ENCODE results near the gene ZC3H8.

ZC3H8 gene

GRCh38 chr2:112290648-112291047 lies 35.8 kb upstream of the ZC3H8 start:
- TF ChIP-seq, protein P1, sequence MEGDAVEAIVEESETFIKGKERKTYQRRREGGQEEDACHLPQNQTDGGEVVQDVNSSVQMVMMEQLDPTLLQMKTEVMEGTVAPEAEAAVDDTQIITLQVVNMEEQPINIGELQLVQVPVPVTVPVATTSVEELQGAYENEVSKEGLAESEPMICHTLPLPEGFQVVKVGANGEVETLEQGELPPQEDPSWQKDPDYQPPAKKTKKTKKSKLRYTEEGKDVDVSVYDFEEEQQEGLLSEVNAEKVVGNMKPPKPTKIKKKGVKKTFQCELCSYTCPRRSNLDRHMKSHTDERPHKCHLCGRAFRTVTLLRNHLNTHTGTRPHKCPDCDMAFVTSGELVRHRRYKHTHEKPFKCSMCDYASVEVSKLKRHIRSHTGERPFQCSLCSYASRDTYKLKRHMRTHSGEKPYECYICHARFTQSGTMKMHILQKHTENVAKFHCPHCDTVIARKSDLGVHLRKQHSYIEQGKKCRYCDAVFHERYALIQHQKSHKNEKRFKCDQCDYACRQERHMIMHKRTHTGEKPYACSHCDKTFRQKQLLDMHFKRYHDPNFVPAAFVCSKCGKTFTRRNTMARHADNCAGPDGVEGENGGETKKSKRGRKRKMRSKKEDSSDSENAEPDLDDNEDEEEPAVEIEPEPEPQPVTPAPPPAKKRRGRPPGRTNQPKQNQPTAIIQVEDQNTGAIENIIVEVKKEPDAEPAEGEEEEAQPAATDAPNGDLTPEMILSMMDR (IDR thresholded peaks at IDR 0.05): no peak

GRCh38 chr2:112290088-112290487 lies 35.2 kb upstream of the ZC3H8 start:
- TF ChIP-seq, protein P1 (IDR thresholded peaks at IDR 0.05): no peak

- TF ChIP-seq, protein P1 (IDR thresholded peaks at IDR 0.05): no peak
These were observed 22.9 kb upstream of the ZC3H8 start for GRCh38 chr2:112277596-112278220.

DNA sequence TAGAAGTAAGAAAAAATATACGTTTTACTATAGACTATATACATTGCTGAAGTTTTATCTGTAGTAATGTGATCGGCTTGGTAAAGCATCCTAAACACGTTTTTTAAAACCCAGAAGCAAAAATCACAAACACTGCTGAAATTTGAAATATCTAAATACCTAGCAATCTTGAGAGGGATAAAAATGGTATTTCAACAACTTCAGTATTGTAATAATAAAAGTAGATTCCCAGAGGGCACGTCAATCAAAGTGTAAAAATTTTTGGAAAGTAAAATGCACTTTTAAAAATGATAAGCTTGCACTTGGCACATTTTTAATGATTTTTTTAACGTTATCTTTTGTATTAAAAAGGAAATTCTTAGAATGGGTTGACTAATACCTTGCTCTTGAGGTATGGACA lies 22.1 kb upstream of the ZC3H8 start:
- TF ChIP-seq, protein P1 (IDR thresholded peaks at IDR 0.05): no peak

DNA sequence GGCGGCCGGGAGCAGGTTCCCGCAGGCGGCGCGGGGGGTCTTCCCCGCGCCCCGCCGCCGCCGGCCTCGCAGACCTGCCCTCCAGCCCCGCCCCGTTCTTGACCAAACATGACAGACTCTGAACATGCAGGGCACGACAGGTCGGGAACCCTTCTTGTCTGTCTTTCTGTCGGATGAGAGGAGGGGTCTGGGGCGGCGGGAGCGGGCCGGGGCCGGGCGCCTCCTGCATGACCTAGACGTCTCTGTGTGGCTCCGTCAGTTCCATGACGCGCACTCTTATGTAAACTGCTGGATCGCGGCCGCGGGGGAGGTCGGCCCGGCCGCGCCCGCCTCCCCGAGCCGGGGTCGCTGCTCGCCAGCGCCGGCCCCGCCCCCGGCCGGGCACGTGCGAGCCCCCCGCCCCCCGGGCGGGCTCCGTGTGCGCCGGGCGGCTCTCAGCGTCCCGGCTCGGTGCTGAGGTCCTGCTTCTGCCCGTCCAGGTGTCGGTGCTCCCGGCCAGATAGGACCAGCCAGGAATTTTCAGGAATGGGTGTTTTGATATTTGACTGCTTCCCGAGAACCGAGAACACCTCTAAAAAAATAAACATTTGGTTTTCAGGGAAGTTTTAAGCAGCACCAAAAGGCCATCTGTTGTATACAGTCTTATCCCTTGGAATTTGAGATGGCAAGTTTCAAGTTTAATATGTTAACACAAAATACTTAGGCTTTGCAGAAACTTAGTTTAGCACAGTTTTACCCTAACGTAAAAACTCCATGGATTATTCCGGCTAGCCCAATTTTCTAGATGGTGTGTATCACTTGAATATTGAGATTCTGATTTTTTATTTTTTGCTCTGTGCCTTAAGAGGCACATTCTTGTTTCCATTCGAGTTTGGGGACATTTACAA lies 21.3 kb upstream of the ZC3H8 start:
- TF ChIP-seq, protein P1 (IDR thresholded peaks at IDR 0.05): no peak

- TF ChIP-seq, protein P1 (IDR thresholded peaks at IDR 0.05): no peak
These were observed 20.6 kb upstream of the ZC3H8 start, which contains the start of gene ZC3H6 for GRCh38 chr2:112275311-112275886. Gene ZC3H6, plus strand, starts transcription at chr2:112275597. Its CDS starts 398 bp downstream, at chr2:112275995.

GRCh38 chr2:112273349-112273748 lies 18.5 kb upstream of the ZC3H8 start:
- TF ChIP-seq, protein P1 (IDR thresholded peaks at IDR 0.05): no peak

Measured in LNCAP (cell line).